HG03571 (cell line): ENCODE measurements around the gene POC1A.
"Not testable (repeated sequence)": the region's sequence is repeated elsewhere in the genome, so short reads cannot be mapped to it uniquely, and the experiment has no call there.

ENCODE experiments used
- ATAC-seq: cut with Tn5 transposase; IDR thresholded peaks from one replicate; pipeline ENCODE4 v1.9.1; 2021; ENCODE audit not compliant: unreplicated experiment

POC1A gene

GRCh38 chr3:52054661-52055511, 99.3 kb downstream of the POC1A start:
- no peak for ATAC-seq

- ATAC-seq, result no peak
Measured at GRCh38 chr3:52053307-52054304, 100.6 kb downstream of the POC1A start.

GRCh38 chr3:52052831-52053306, 101.4 kb downstream of the POC1A start:
- no peak for ATAC-seq

- ATAC-seq, result no peak
Measured at GRCh38 chr3:52051444-52051843, 102.8 kb downstream of the POC1A start.

GRCh38 chr3:52050571-52050970, 103.7 kb downstream of the POC1A start:
- no peak for ATAC-seq

- no peak for ATAC-seq
Measured at GRCh38 chr3:52049503-52049902, 104.7 kb downstream of the POC1A start.

- ATAC-seq, result no peak
Measured at GRCh38 chr3:52047295-52047960, 106.8 kb downstream of the POC1A start.

- no peak for ATAC-seq
Measured at GRCh38 chr3:52046902-52047239, 107.4 kb downstream of the POC1A start.

- no peak for ATAC-seq
Measured at GRCh38 chr3:52046186-52046901, 107.9 kb downstream of the POC1A start.

GRCh38 chr3:52044869-52045619, 109.2 kb downstream of the POC1A start:
- ATAC-seq, result no peak

- ATAC-seq, result no peak
Measured at GRCh38 chr3:52043750-52044149, 110.5 kb downstream of the POC1A start.

- not testable (repeated sequence) for ATAC-seq
Measured at GRCh38 chr3:52043039-52043438, 111.2 kb downstream of the POC1A start.

- no peak for ATAC-seq
Measured at GRCh38 chr3:52041118-52041731, 113.0 kb downstream of the POC1A start.

GRCh38 chr3:52040600-52040999, 113.6 kb downstream of the POC1A start:
- ATAC-seq, result no peak

GRCh38 chr3:52039846-52040245, 114.4 kb downstream of the POC1A start:
- ATAC-seq, result no peak

- no peak for ATAC-seq
Measured at GRCh38 chr3:52039426-52039825, 114.8 kb downstream of the POC1A start.

- ATAC-seq, result no peak
Measured at GRCh38 chr3:52038227-52038626, 116.0 kb downstream of the POC1A start.

- no peak for ATAC-seq
Measured at GRCh38 chr3:52037291-52037690, 116.9 kb downstream of the POC1A start.

GRCh38 chr3:52036829-52037228, 117.4 kb downstream of the POC1A start:
- ATAC-seq, result no peak
